ENCODE data around the gene PAPPA. TPM values are rescaled to one million over a fixed set of nuclear protein-coding genes. Genes with fewer than 3 reads are reported as not detected.

PAPPA gene
- total RNA-seq, 1 experiment from 2014 or later = 0.05 TPM

- H2AFZ ChIP-seq (ENCODE audit: low read depth, low read length, poor library complexity, severe bottlenecking) = no peak overlapping the region
- H3K4me2 ChIP-seq (ENCODE audit: low read length) = no peak overlapping the region
- RAD21 ChIA-PET (ENCODE audit: low non-redundant PET in 1 of 2, low total read pairs in 2 of 2, uncharacterized antibody in 2 of 2, unreplicated experiment in 2 of 2) = no interaction called here
- TF ChIP-seq ATF3 (IDR thresholded peaks at IDR 0.05) = no peak
- TF ChIP-seq FOSL1 (IDR thresholded peaks at IDR 0.05; ENCODE audit: low read depth) = no peak
- no peaks in the 10 kb centered on the region for H3K36me3 ChIP-seq (ENCODE audit: control insufficient read depth in 1 of 2, insufficient read depth in 2 of 2, low read length in 2 of 2)
- no peaks in the 10 kb centered on the region for H3K79me2 ChIP-seq (ENCODE audit: insufficient read depth, low read length)
- no peak overlapping the region for H3K4me3 ChIP-seq (replicated peaks in 1 of 2; ENCODE audit: low read depth in 1 of 2, low read length in 2 of 2)
- CTCF ChIA-PET = interaction anchor here (0.7 kb wide), 1 partner anchor 415 kb away, joined by 3 read pairs; no protein-coding TSS in a partner anchor
- no peaks in the 10 kb centered on the region for H3K4me1 ChIP-seq (ENCODE audit: control insufficient read depth in 1 of 2, insufficient read depth in 2 of 2, low read length in 2 of 2)
- H3K27ac ChIP-seq (ENCODE audit: low read depth, low read length) = no peak overlapping the region
- DNase-seq (ENCODE audit: low read depth, low spot score) = no peak
- peaks cover 43% of the 10 kb centered on the region for H3K27me3 ChIP-seq (ENCODE audit: insufficient read depth, low read length)
- H3K9me3 ChIP-seq (ENCODE audit: control insufficient read depth in 1 of 2, insufficient read depth in 1 of 2, low read depth in 1 of 2, low read length in 2 of 2) = no peaks in the 10 kb centered on the region
- POLR2A ChIA-PET = no interaction called here
- intact Hi-C loops (cut with micrococcal nuclease) = no loop called here
- no TSS peak for BruUV-seq (replicated peaks)
- H3K9ac ChIP-seq (ENCODE audit: low read length) = no peak overlapping the region
- ATAC-seq = no peak
- H4K20me1 ChIP-seq (ENCODE audit: insufficient read depth) = no peaks in the 10 kb centered on the region
- no peaks in the 10 kb centered on the region for H3K9me2 ChIP-seq (ENCODE audit: insufficient read depth)
These were observed 3.2 kb downstream of the PAPPA start for GRCh38 chr9:116156621-116157314.

- RAD21 ChIA-PET (ENCODE audit: low non-redundant PET in 1 of 2, low total read pairs in 2 of 2, uncharacterized antibody in 2 of 2, unreplicated experiment in 2 of 2) = no interaction called here
- TF ChIP-seq ATF3 (IDR thresholded peaks at IDR 0.05) (no peak), ZBTB33 (IDR thresholded peaks at IDR 0.05; ENCODE audit: extremely low read depth, insufficient replicate concordance, low read length) (no peak), FOSL1 (IDR thresholded peaks at IDR 0.05; ENCODE audit: low read depth) (no peak), EZH2phosphoT487 (IDR thresholded peaks at IDR 0.05; ENCODE audit: borderline replicate concordance) (no peak), SIN3A (IDR thresholded peaks at IDR 0.05; ENCODE audit: low read depth) (no peak), ELF1 (IDR thresholded peaks at IDR 0.05; ENCODE audit: borderline replicate concordance, low read depth) (no peak), POLR2A (IDR thresholded peaks at IDR 0.05; ENCODE audit: borderline replicate concordance, extremely low read depth, insufficient read depth, insufficient read length) (no peak), REST (IDR thresholded peaks at IDR 0.05; ENCODE audit: low read depth) (no peak), SRF (IDR thresholded peaks at IDR 0.05; ENCODE audit: low read depth) (no peak), ZFX (IDR thresholded peaks at IDR 0.05) (no peak), JUND (IDR thresholded peaks at IDR 0.05) (no peak), EGR1 (IDR thresholded peaks at IDR 0.05; ENCODE audit: low read depth) (no peak), CBX3 (IDR thresholded peaks at IDR 0.05; ENCODE audit: low read depth) (no peak)
These were observed 4.0 kb downstream of the PAPPA start for GRCh38 chr9:116157436-116158138.

More at GRCh38 chr9:116157436-116158138, 4.0 kb downstream of the PAPPA start:
- intact Hi-C loops (cut with micrococcal nuclease) = no loop called here
- BruUV-seq (replicated peaks) = no TSS peak
- DNase-seq (ENCODE audit: low read depth, low spot score) (no peak), ATAC-seq (no peak)
- ChIA-PET CTCF (no interaction called here), POLR2A (no interaction called here)
- H3K4me2 ChIP-seq (ENCODE audit: low read length) = no peak overlapping the region
- H3K79me2 ChIP-seq (ENCODE audit: insufficient read depth, low read length) = no peaks in the 10 kb centered on the region
- H4K20me1 ChIP-seq (ENCODE audit: insufficient read depth) = no peaks in the 10 kb centered on the region
- H3K27ac ChIP-seq (ENCODE audit: low read depth, low read length) = no peak overlapping the region
- no peaks in the 10 kb centered on the region for H3K9me3 ChIP-seq (ENCODE audit: control insufficient read depth in 1 of 2, insufficient read depth in 1 of 2, low read depth in 1 of 2, low read length in 2 of 2)
- H3K27me3 ChIP-seq (ENCODE audit: insufficient read depth, low read length) = peaks cover 47% of the 10 kb centered on the region
- H3K9ac ChIP-seq (ENCODE audit: low read length) = no peak overlapping the region
- H2AFZ ChIP-seq (ENCODE audit: low read depth, low read length, poor library complexity, severe bottlenecking) = no peak overlapping the region
- H3K36me3 ChIP-seq (ENCODE audit: control insufficient read depth in 1 of 2, insufficient read depth in 2 of 2, low read length in 2 of 2) = no peaks in the 10 kb centered on the region
- H3K9me2 ChIP-seq (ENCODE audit: insufficient read depth) = no peaks in the 10 kb centered on the region
- H3K4me3 ChIP-seq (replicated peaks in 1 of 2; ENCODE audit: low read depth in 1 of 2, low read length in 2 of 2) = no peak overlapping the region
- H3K4me1 ChIP-seq (ENCODE audit: control insufficient read depth in 1 of 2, insufficient read depth in 2 of 2, low read length in 2 of 2) = no peaks in the 10 kb centered on the region
